Neuronal stem cell (in vitro differentiated cells): ENCODE results near the gene OCIAD2.
"Not testable (repeated sequence)": the region's sequence is repeated elsewhere in the genome, so short reads cannot be mapped to it uniquely, and the experiment has no call there.

Experiments used
- DNase-seq: peaks from one replicate; pipeline ENCODE4 v3.0.0-alpha.2; 2013; ENCODE audit warnings: low spot score
- H2AFZ ChIP-seq: one replicate; pipeline ENCODE4 v1.6.1; 2013; ENCODE audit warnings: mild to moderate bottlenecking, low read length, inconsistent platforms
- H2AK5ac ChIP-seq: 2 replicates; pipeline ENCODE4 v1.6.1; 2013; ENCODE audit warnings: low read depth, mild to moderate bottlenecking, inconsistent platforms, low read length, moderate library complexity, mixed read lengths
- H2BK120ac ChIP-seq: 2 replicates; pipeline ENCODE4 v1.6.1; 2013; ENCODE audit warnings: low read depth, mild to moderate bottlenecking, inconsistent platforms, low read length, moderate library complexity, mixed read lengths
- H2BK12ac ChIP-seq: one replicate; pipeline ENCODE4 v1.6.1; 2013; ENCODE audit warnings: low read length, inconsistent platforms
- H2BK15ac ChIP-seq: 2 replicates; pipeline ENCODE4 v1.6.1; 2013; ENCODE audit warnings: mild to moderate bottlenecking, low read length, inconsistent platforms, mixed read lengths
- H2BK5ac ChIP-seq: one replicate; pipeline ENCODE4 v1.6.1; 2013; ENCODE audit warnings: inconsistent platforms, mild to moderate bottlenecking, low read length, moderate library complexity
- H3K14ac ChIP-seq: one replicate; pipeline ENCODE4 v1.6.1; 2013; ENCODE audit warnings: low read length, inconsistent platforms
- H3K18ac ChIP-seq: 2 replicates; pipeline ENCODE4 v1.6.1; 2013; ENCODE audit warnings: low read length, inconsistent platforms
- H3K23ac ChIP-seq: 2 replicates; pipeline ENCODE4 v1.6.1; 2013; ENCODE audit warnings: low read depth, mild to moderate bottlenecking, mixed read lengths, low read length, inconsistent platforms; ENCODE audit not compliant: poor library complexity
- H3K27ac ChIP-seq: replicated peaks from 3 replicates; pipeline ENCODE4 v1.5.1; 2013; ENCODE audit warnings: low read length, inconsistent platforms
- H3K27me3 ChIP-seq, 3 experiments: 2 replicates each; pipeline ENCODE4 v1.6.1; 2013; ENCODE audit warnings: low read length in 3 of 3, mild to moderate bottlenecking in 2 of 3, inconsistent platforms in 1 of 3, low read depth in 1 of 3, mixed read lengths in 1 of 3, moderate library complexity in 1 of 3; ENCODE audit not compliant: control insufficient read depth in 3 of 3, insufficient read depth in 3 of 3
- H3K36me3 ChIP-seq, 2 donors: replicated peaks in 1 of 2; 2 replicates each; pipeline ENCODE4 v1.6.1; 2013; ENCODE audit warnings: low read length in 2 of 2; ENCODE audit not compliant: control insufficient read depth in 2 of 2, insufficient read depth in 2 of 2
- H3K4ac ChIP-seq: 2 replicates; pipeline ENCODE4 v1.6.1; 2013; ENCODE audit warnings: inconsistent platforms, mild to moderate bottlenecking, low read length, moderate library complexity
- H3K4me1 ChIP-seq, 2 donors: 1 replicate in 1 of 2; 2 replicates in 1 of 2; pipeline ENCODE4 v1.6.1; 2013; ENCODE audit warnings: low read length in 2 of 2, low read depth in 1 of 2; ENCODE audit not compliant: control insufficient read depth in 2 of 2, insufficient read depth in 1 of 2
- H3K4me2 ChIP-seq: one replicate; pipeline ENCODE4 v1.6.1; 2013; ENCODE audit warnings: mild to moderate bottlenecking, low read length, inconsistent platforms; ENCODE audit not compliant: insufficient read depth, poor library complexity, severe bottlenecking
- H3K4me3 ChIP-seq, 2 donors: 2 replicates each; pipeline ENCODE4 v1.5.1; 2013; ENCODE audit warnings: low read length in 2 of 2, mild to moderate bottlenecking in 2 of 2, inconsistent platforms in 1 of 2, moderate library complexity in 1 of 2
- H3K79me1 ChIP-seq: one replicate; pipeline ENCODE4 v1.6.1; 2013; ENCODE audit warnings: low read depth, mild to moderate bottlenecking, inconsistent platforms, low read length, moderate library complexity
- H3K9ac ChIP-seq: one replicate; pipeline ENCODE4 v1.6.1; 2013; ENCODE audit warnings: mild to moderate bottlenecking, low read depth, low read length, inconsistent platforms; ENCODE audit not compliant: poor library complexity
- H3K9me3 ChIP-seq, 2 donors: replicated peaks in 1 of 2; 2 replicates each; pipeline versions ENCODE3 to v1.6.1; 2013; ENCODE audit warnings: low read length in 2 of 2, mild to moderate bottlenecking in 2 of 2, inconsistent platforms in 1 of 2, low read depth in 1 of 2, mixed read lengths in 1 of 2, moderate library complexity in 1 of 2; ENCODE audit not compliant: control insufficient read depth in 2 of 2, insufficient read depth in 1 of 2
- H4K8ac ChIP-seq: one replicate; pipeline ENCODE4 v1.6.1; 2013; ENCODE audit warnings: low read depth, mild to moderate bottlenecking, inconsistent platforms, low read length, moderate library complexity
- H4K91ac ChIP-seq: one replicate; pipeline ENCODE4 v1.6.1; 2013; ENCODE audit warnings: low read length, low read depth, mild to moderate bottlenecking, inconsistent platforms; ENCODE audit not compliant: poor library complexity
- WGBS, 2 donors: extraction: QIAGEN DNeasy Blood & Tissue Kit; methylation state at CpG; one replicate each; pipeline ENCODE4 v1.1.7; 2013; ENCODE audit warnings: missing lambda C conversion rate in 2 of 2, mixed read lengths in 1 of 2; ENCODE audit not compliant: insufficient read length in 2 of 2, insufficient replicate concordance in 1 of 2; ENCODE audit errors: extremely low coverage in 2 of 2; 5-methylcytosine and 5-hydroxymethylcytosine counted together

Gene OCIAD2

GRCh38 chr4:48877827-48878535 is 28.6 kb downstream of the OCIAD2 start:
- H3K79me1 ChIP-seq: no peaks in the 10 kb centered on the region
- H4K8ac ChIP-seq: no peak overlapping the region
- no peak overlapping the region for H3K27ac ChIP-seq
- H3K4me1 ChIP-seq: no peaks in the 10 kb centered on the region
- no peaks in the 10 kb centered on the region for H3K27me3 ChIP-seq
- no peak overlapping the region for H4K91ac ChIP-seq
- WGBS, 2 donors: no CpG with 5 or more reads among the region's 1 CpG
- no peak overlapping the region for H3K18ac ChIP-seq
- H2BK120ac ChIP-seq: no peak overlapping the region
- no peak for DNase-seq
- no peak overlapping the region for H3K4ac ChIP-seq
- H3K14ac ChIP-seq: no peak overlapping the region
- H2BK12ac ChIP-seq: no peak overlapping the region
- no peak overlapping the region for H3K4me3 ChIP-seq
- H3K23ac ChIP-seq: no peak overlapping the region
- H3K9me3 ChIP-seq: no peaks in the 10 kb centered on the region
- no peak overlapping the region for H2BK5ac ChIP-seq
- H3K9ac ChIP-seq: no peak overlapping the region
- H3K4me2 ChIP-seq: no peak overlapping the region
- no peak overlapping the region for H2BK15ac ChIP-seq
- no peak overlapping the region for H2AK5ac ChIP-seq
- H2AFZ ChIP-seq: no peak overlapping the region
- H3K36me3 ChIP-seq: no peaks in the 10 kb centered on the region

DNA sequence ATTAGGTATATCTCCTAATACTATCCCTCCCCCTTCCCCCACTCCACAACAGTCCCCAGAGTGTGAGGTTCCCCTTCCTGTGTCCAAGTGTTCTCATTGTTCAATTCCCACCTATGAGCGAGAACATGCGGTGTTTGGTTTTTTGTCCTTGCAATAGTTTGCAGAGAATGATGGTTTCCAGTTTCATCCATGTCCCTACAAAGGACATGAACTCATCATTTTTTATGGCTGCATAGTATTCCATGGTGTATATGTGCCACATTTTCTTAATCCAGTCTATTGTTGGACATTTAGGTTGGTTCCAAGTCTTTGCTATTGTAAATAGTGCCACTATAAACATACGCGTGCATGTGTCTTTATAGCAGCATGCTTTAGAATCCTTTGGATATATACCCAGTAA is 41.9 kb downstream of the OCIAD2 start:
- not testable (repeated sequence) for H3K9ac ChIP-seq, H3K23ac ChIP-seq, H2AFZ ChIP-seq, H3K18ac ChIP-seq, H3K9me3 ChIP-seq, H2BK15ac ChIP-seq, H3K79me1 ChIP-seq, H3K4me1 ChIP-seq, H3K4me2 ChIP-seq, H3K14ac ChIP-seq, H3K4me3 ChIP-seq, H4K91ac ChIP-seq, H2BK120ac ChIP-seq, H3K27me3 ChIP-seq, H2BK5ac ChIP-seq, H2AK5ac ChIP-seq, H3K27ac ChIP-seq, H4K8ac ChIP-seq, H2BK12ac ChIP-seq, DNase-seq, H3K4ac ChIP-seq
- WGBS, 2 donors: no CpG with 5 or more reads among the region's 4 CpGs
- H3K36me3 ChIP-seq: peaks cover 0 to 26% of the 10 kb centered on the region in 2 donors

GRCh38 chr4:48863728-48864127 is 42.8 kb downstream of the OCIAD2 start:
- H2BK5ac ChIP-seq: no peak overlapping the region
- H3K4me3 ChIP-seq: no peak overlapping the region
- no peak overlapping the region for H3K23ac ChIP-seq
- H4K91ac ChIP-seq: no peak overlapping the region
- H3K4me2 ChIP-seq: no peak overlapping the region
- no peak overlapping the region for H3K14ac ChIP-seq
- H2BK15ac ChIP-seq: no peak overlapping the region
- no peak overlapping the region for H3K4ac ChIP-seq
- H2BK120ac ChIP-seq: no peak overlapping the region
- no peak overlapping the region for H2AK5ac ChIP-seq
- H3K27me3 ChIP-seq: no peaks in the 10 kb centered on the region
- no peak overlapping the region for H3K27ac ChIP-seq
- H4K8ac ChIP-seq: no peak overlapping the region
- H2AFZ ChIP-seq: no peak overlapping the region
- peaks cover 0 to 36% of the 10 kb centered on the region in 2 donors for H3K36me3 ChIP-seq
- H3K9me3 ChIP-seq: no peaks in the 10 kb centered on the region
- H3K4me1 ChIP-seq: no peaks in the 10 kb centered on the region
- no peak overlapping the region for H2BK12ac ChIP-seq
- H3K18ac ChIP-seq: no peak overlapping the region
- H3K79me1 ChIP-seq: no peaks in the 10 kb centered on the region
- WGBS, 2 donors: no CpG with 5 or more reads among the region's 4 CpGs
- H3K9ac ChIP-seq: no peak overlapping the region
- DNase-seq: no peak

GRCh38 chr4:48862661-48863060 is 43.9 kb downstream of the OCIAD2 start:
- no peak for DNase-seq
- H3K36me3 ChIP-seq: peaks cover 6 to 46% of the 10 kb centered on the region in 2 donors
- no peak overlapping the region for H2BK120ac ChIP-seq
- no peak overlapping the region for H2BK12ac ChIP-seq
- no peak overlapping the region for H3K4me2 ChIP-seq
- H4K91ac ChIP-seq: no peak overlapping the region
- H3K4me1 ChIP-seq: no peaks in the 10 kb centered on the region
- H2AK5ac ChIP-seq: no peak overlapping the region
- H2BK15ac ChIP-seq: no peak overlapping the region
- H3K27ac ChIP-seq: no peak overlapping the region
- H3K14ac ChIP-seq: no peak overlapping the region
- H2AFZ ChIP-seq: no peak overlapping the region
- no peak overlapping the region for H2BK5ac ChIP-seq
- no peak overlapping the region for H3K23ac ChIP-seq
- H3K4ac ChIP-seq: no peak overlapping the region
- no peak overlapping the region for H3K18ac ChIP-seq
- no peak overlapping the region for H4K8ac ChIP-seq
- H3K79me1 ChIP-seq: no peaks in the 10 kb centered on the region
- no CpG with 5 or more reads among the region's 1 CpG for WGBS, 2 donors
- no peak overlapping the region for H3K9ac ChIP-seq
- no peak overlapping the region for H3K4me3 ChIP-seq
- H3K27me3 ChIP-seq: no peaks in the 10 kb centered on the region
- H3K9me3 ChIP-seq: no peaks in the 10 kb centered on the region
